Trophoblast cell (in vitro differentiated cells and primary cell): ENCODE results near the gene PPP1R36.

ENCODE experiments used
- DNase-seq, 2 donors: peaks; one replicate each; pipeline ENCODE4 v3.0.0-alpha.2; 2016
- H2AFZ ChIP-seq: 2 replicates; pipeline ENCODE4 v1.6.1; 2013; ENCODE audit warnings: low read length, moderate library complexity, mild to moderate bottlenecking; ENCODE audit not compliant: insufficient read depth, poor library complexity
- H2AK5ac ChIP-seq: 2 replicates; pipeline ENCODE4 v1.6.1; 2013; ENCODE audit warnings: mild to moderate bottlenecking, low read length
- H2BK120ac ChIP-seq: 2 replicates; pipeline ENCODE4 v1.6.1; 2013; ENCODE audit warnings: low read length, mild to moderate bottlenecking, moderate library complexity; ENCODE audit not compliant: insufficient read depth, poor library complexity
- H2BK12ac ChIP-seq: 2 replicates; pipeline ENCODE4 v1.6.1; 2013; ENCODE audit warnings: mild to moderate bottlenecking, low read length, moderate library complexity
- H2BK5ac ChIP-seq: 2 replicates; pipeline ENCODE4 v1.6.1; 2013; ENCODE audit warnings: low read length, low read depth, moderate library complexity, mild to moderate bottlenecking; ENCODE audit not compliant: poor library complexity
- H3K14ac ChIP-seq: 2 replicates; pipeline ENCODE4 v1.6.1; 2013; ENCODE audit warnings: mild to moderate bottlenecking, low read length
- H3K18ac ChIP-seq: 2 replicates; pipeline ENCODE4 v1.6.1; 2013; ENCODE audit warnings: mild to moderate bottlenecking, low read length
- H3K23ac ChIP-seq: 2 replicates; pipeline ENCODE4 v1.6.1; 2013; ENCODE audit warnings: low read length
- H3K27ac ChIP-seq: 2 replicates; pipeline ENCODE4 v1.5.1; 2013; ENCODE audit warnings: low read depth, mild to moderate bottlenecking, inconsistent platforms, low read length, moderate library complexity
- H3K27me3 ChIP-seq: 2 replicates; pipeline ENCODE4 v1.6.1; 2013; ENCODE audit warnings: inconsistent platforms, mild to moderate bottlenecking, low read length, moderate library complexity; ENCODE audit not compliant: insufficient read depth
- H3K36me3 ChIP-seq, 2 experiments: 1 replicate in 1 of 2; 2 replicates in 1 of 2; pipeline ENCODE4 v1.6.1; 2013; ENCODE audit warnings: low read length in 2 of 2, mild to moderate bottlenecking in 2 of 2, moderate library complexity in 1 of 2; ENCODE audit not compliant: insufficient read depth in 2 of 2, control insufficient read depth in 1 of 2
- H3K4ac ChIP-seq: 2 replicates; pipeline ENCODE4 v1.6.1; 2013; ENCODE audit warnings: low read depth, mild to moderate bottlenecking, low read length, moderate library complexity
- H3K4me1 ChIP-seq, 2 experiments: 1 replicate in 1 of 2; 2 replicates in 1 of 2; pipeline ENCODE4 v1.6.1; 2013; ENCODE audit warnings: low read length in 2 of 2, mild to moderate bottlenecking in 2 of 2, moderate library complexity in 1 of 2; ENCODE audit not compliant: insufficient read depth in 2 of 2, control insufficient read depth in 1 of 2
- H3K4me2 ChIP-seq: 2 replicates; pipeline ENCODE4 v1.6.1; 2013; ENCODE audit warnings: inconsistent platforms, mild to moderate bottlenecking, low read length, moderate library complexity
- H3K4me3 ChIP-seq: 2 replicates; pipeline ENCODE4 v1.5.1; 2013; ENCODE audit warnings: mild to moderate bottlenecking, low read depth, low read length, inconsistent platforms
- H3K79me1 ChIP-seq: one replicate; pipeline ENCODE4 v1.6.1; 2013; ENCODE audit warnings: low read length
- H3K79me2 ChIP-seq: 2 replicates; pipeline ENCODE4 v1.6.1; 2013; ENCODE audit warnings: low read length, mild to moderate bottlenecking; ENCODE audit not compliant: control insufficient read depth, insufficient read depth, poor library complexity
- H3K9ac ChIP-seq: 2 replicates; pipeline ENCODE4 v1.6.1; 2013; ENCODE audit warnings: mild to moderate bottlenecking, low read length
- H3K9me3 ChIP-seq: 2 replicates; pipeline ENCODE4 v1.6.1; 2013; ENCODE audit warnings: low read depth, mild to moderate bottlenecking, control low read depth, inconsistent platforms, low read length; ENCODE audit not compliant: insufficient read depth
- H4K12ac ChIP-seq: 2 replicates; pipeline ENCODE4 v1.6.1; 2013; ENCODE audit warnings: low read depth, mild to moderate bottlenecking, low read length, moderate library complexity
- H4K8ac ChIP-seq: 2 replicates; pipeline ENCODE4 v1.6.1; 2013; ENCODE audit warnings: low read depth, mild to moderate bottlenecking, low read length, moderate library complexity
- H4K91ac ChIP-seq: one replicate; pipeline ENCODE4 v1.6.1; 2013; ENCODE audit warnings: low read depth, mild to moderate bottlenecking, low read length, moderate library complexity
- WGBS: extraction: QIAGEN DNeasy Blood & Tissue Kit; methylation state at CpG from one replicate; pipeline ENCODE4 v1.1.7; 2013; ENCODE audit warnings: missing lambda C conversion rate; ENCODE audit not compliant: insufficient read length, insufficient coverage; ENCODE audit errors: extremely low coverage; 5-methylcytosine and 5-hydroxymethylcytosine counted together

The PPP1R36 gene

GRCh38 chr14:64636208-64636979 is 86.6 kb downstream of the PPP1R36 start:
- Histone ChIP-seq H3K18ac (peak overlapping the region; percentile 48), H4K91ac (peak overlapping the region; percentile 82), H3K4me2 (no peak overlapping the region), H3K79me1 (peaks cover 47% of the 10 kb centered on the region), H2AK5ac (peak overlapping the region; percentile 1), H3K9ac (no peak overlapping the region), H3K27ac (no peak overlapping the region), H2BK120ac (peak overlapping the region; percentile 74), H3K4me1 (peaks cover 27 to 29% of the 10 kb centered on the region in 2 experiments), H3K27me3 (no peaks in the 10 kb centered on the region), H4K8ac (peak overlapping the region; percentile 44), H3K79me2 (peaks cover 12% of the 10 kb centered on the region), H3K9me3 (no peaks in the 10 kb centered on the region), H3K4me3 (no peak overlapping the region), H3K4ac (peak overlapping the region; percentile 7), H3K14ac (peak overlapping the region; percentile 86), H2BK12ac (peak overlapping the region; percentile 95), H2BK5ac (peak overlapping the region; percentile 5), H3K36me3 (no peaks in the 10 kb centered on the region), H2AFZ (peak overlapping the region; percentile 19), H3K23ac (no peak overlapping the region), H4K12ac (peak overlapping the region; percentile 4)
- WGBS: no CpG with 5 or more reads among the region's 19 CpGs
- DNase-seq: peak; percentile 78 to 91

- Histone ChIP-seq H2AK5ac (no peak overlapping the region), H3K79me2 (peaks cover 12% of the 10 kb centered on the region), H3K4me3 (no peak overlapping the region), H3K4ac (peak overlapping the region; percentile 71), H2BK120ac (peak overlapping the region; percentile 85), H3K4me2 (no peak overlapping the region), H3K9me3 (no peaks in the 10 kb centered on the region), H2BK5ac (peak overlapping the region; percentile 88), H3K36me3 (no peaks in the 10 kb centered on the region), H3K27me3 (no peaks in the 10 kb centered on the region), H3K27ac (peak overlapping the region; percentile 94), H3K79me1 (peaks cover 53% of the 10 kb centered on the region), H4K8ac (peak overlapping the region; percentile 58), H3K23ac (no peak overlapping the region), H4K12ac (no peak overlapping the region), H2BK12ac (peak overlapping the region; percentile 95), H2AFZ (no peak overlapping the region), H3K4me1 (peaks cover 32 to 33% of the 10 kb centered on the region in 2 experiments), H3K9ac (no peak overlapping the region), H3K18ac (no peak overlapping the region), H3K14ac (peak overlapping the region; percentile 59), H4K91ac (peak overlapping the region; percentile 84)
- DNase-seq: no peak
- WGBS: no CpG with 5 or more reads among the region's 2 CpGs
Observed at GRCh38 chr14:64636980-64637429, 87.2 kb downstream of the PPP1R36 start.

- WGBS: no CpG with 5 or more reads among the region's 9 CpGs
- Histone ChIP-seq H2BK120ac (peak overlapping the region; percentile 96), H3K27ac (peak overlapping the region; percentile 94), H4K12ac (no peak overlapping the region), H3K18ac (peak overlapping the region; percentile 89), H3K4ac (peak overlapping the region; percentile 52), H4K8ac (peak overlapping the region; percentile 58), H3K79me1 (peaks cover 52% of the 10 kb centered on the region), H3K27me3 (no peaks in the 10 kb centered on the region), H3K4me2 (no peak overlapping the region), H3K36me3 (no peaks in the 10 kb centered on the region), H2AK5ac (peak overlapping the region; percentile 84), H3K9me3 (no peaks in the 10 kb centered on the region), H4K91ac (peak overlapping the region; percentile 97), H3K14ac (peak overlapping the region; percentile 91), H3K9ac (no peak overlapping the region), H2AFZ (no peak overlapping the region), H3K4me3 (no peak overlapping the region), H2BK5ac (peak overlapping the region; percentile 93), H2BK12ac (peak overlapping the region; percentile 93), H3K4me1 (peaks cover 32 to 33% of the 10 kb centered on the region in 2 experiments), H3K79me2 (peaks cover 12% of the 10 kb centered on the region), H3K23ac (no peak overlapping the region)
- no peak for DNase-seq
Observed at GRCh38 chr14:64637735-64638473, 88.1 kb downstream of the PPP1R36 start.

GRCh38 chr14:64638625-64639024 is 88.9 kb downstream of the PPP1R36 start:
- Histone ChIP-seq H3K79me1 (peaks cover 47% of the 10 kb centered on the region), H4K91ac (peak overlapping the region; percentile 98), H2BK5ac (peak overlapping the region; percentile 99), H3K9me3 (no peaks in the 10 kb centered on the region), H2AK5ac (no peak overlapping the region), H3K23ac (no peak overlapping the region), H4K12ac (no peak overlapping the region), H3K4ac (peak overlapping the region; percentile 96), H2AFZ (no peak overlapping the region), H3K4me2 (peak overlapping the region; percentile 21), H2BK12ac (peak overlapping the region; percentile 95), H3K9ac (no peak overlapping the region), H3K4me3 (no peak overlapping the region), H3K27me3 (no peaks in the 10 kb centered on the region), H3K18ac (peak overlapping the region; percentile 89), H3K36me3 (no peaks in the 10 kb centered on the region), H3K14ac (peak overlapping the region; percentile 91), H3K27ac (peak overlapping the region; percentile 94), H4K8ac (peak overlapping the region; percentile 40), H3K79me2 (peaks cover 10% of the 10 kb centered on the region), H3K4me1 (peaks cover 26 to 28% of the 10 kb centered on the region in 2 experiments), H2BK120ac (peak overlapping the region; percentile 96)
- no CpG with 5 or more reads among the region's 2 CpGs for WGBS
- no peak for DNase-seq
